ENCODE measurements around the gene FBXL15. TPM values are rescaled to one million over a fixed set of nuclear protein-coding genes. Genes with fewer than 3 reads are reported as not detected.

FBXL15 gene
- total and polyA plus RNA-seq, 9 of the 15 experiments (the other 6 are each of a cell fraction or from before 2014, with no cell fraction given) = 0.08 to 25.9 (median 3.5) TPM

DNA sequence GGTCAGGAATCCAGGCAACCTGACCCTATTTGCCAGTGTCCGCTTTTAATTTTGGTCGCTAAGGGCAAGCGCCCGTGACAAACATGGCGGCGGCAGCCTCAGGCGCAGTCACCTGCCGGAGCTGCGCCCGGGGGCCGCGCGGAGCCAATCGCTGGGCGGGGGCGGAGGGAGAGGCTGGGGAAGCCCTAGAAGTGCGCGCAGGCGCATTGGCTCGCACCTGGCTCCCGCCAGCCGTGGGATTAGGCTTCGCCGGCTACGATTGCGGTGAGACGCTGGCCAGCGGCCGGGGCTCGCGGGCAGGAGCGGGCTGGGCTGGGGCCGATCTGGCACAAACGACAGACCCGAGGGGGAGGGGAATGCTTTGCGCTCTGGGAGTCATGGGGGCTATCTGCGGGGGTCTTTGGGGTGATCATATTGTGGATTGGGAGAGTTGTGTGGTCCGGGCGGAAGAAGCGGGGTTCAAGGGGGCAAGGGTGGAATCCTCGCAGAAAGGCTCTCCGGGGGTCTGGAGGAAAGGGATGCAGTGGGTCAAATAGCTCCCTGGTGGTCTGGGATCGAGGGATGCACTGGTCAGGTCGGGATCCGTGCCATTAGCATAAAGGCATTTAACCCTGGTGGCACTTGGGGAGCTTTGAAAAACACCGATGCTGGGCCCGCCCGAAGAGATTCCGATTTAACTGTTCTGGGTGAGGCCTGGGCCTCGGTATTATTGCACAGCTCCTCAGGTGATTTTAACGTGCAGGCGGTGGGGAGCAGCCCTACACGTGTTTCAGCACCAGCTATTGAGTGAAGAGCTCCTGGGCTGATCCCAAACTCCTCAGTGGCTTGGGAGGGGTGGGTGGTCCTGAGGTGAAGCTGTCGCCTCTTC lies 40.8 kb downstream of the FBXL15 start (continued):
- TF ChIP-seq E2F6 (IDR thresholded peaks at IDR 0.05; ENCODE audit: borderline replicate concordance in 1 of 2, extremely low read depth in 1 of 2, insufficient read depth in 1 of 2, insufficient read length in 1 of 2, low read depth in 1 of 2, low read length in 1 of 2, poor library complexity in 1 of 2, severe bottlenecking in 1 of 2) (peak; percentile 86 to 96), ZNF174 (CRISPR knock-in tag; IDR thresholded peaks at IDR 0.05) (no peak), CBX5 (IDR thresholded peaks at IDR 0.05; ENCODE audit: borderline replicate concordance, low read depth) (no peak), GABPB2 (CRISPR knock-in tag; conservative IDR thresholded peaks at IDR 0.05) (no peak), ETV6 (IDR thresholded peaks at IDR 0.05; ENCODE audit: borderline replicate concordance in 1 of 2, low read depth in 2 of 2, low read length in 1 of 2) (no peak), ETV6 (CRISPR knock-in tag; IDR thresholded peaks at IDR 0.05; ENCODE audit: borderline replicate concordance) (no peak), CHAMP1 (IDR thresholded peaks at IDR 0.05) (no peak), E2F3 (CRISPR knock-in tag; IDR thresholded peaks at IDR 0.05) (no peak), SIN3A (IDR thresholded peaks at IDR 0.05; ENCODE audit: borderline replicate concordance in 2 of 2, control insufficient read depth in 1 of 2, low read depth in 2 of 2, low read length in 2 of 2) (peak in 1 of 2 experiments; percentile 81; a peak in 1 of 4 replicates), RBM22 (IDR thresholded peaks at IDR 0.05; ENCODE audit: low read depth, low read length, poor library complexity, severe bottlenecking) (no peak), TCF7L2 (IDR thresholded peaks at IDR 0.05; ENCODE audit: low read depth, low read length) (no peak), STAT5A (IDR thresholded peaks at IDR 0.05; ENCODE audit: borderline replicate concordance, low read length) (no peak), THRAP3 (IDR thresholded peaks at IDR 0.05; ENCODE audit: borderline replicate concordance) (no peak)
- TF ChIP-seq, protein P1, sequence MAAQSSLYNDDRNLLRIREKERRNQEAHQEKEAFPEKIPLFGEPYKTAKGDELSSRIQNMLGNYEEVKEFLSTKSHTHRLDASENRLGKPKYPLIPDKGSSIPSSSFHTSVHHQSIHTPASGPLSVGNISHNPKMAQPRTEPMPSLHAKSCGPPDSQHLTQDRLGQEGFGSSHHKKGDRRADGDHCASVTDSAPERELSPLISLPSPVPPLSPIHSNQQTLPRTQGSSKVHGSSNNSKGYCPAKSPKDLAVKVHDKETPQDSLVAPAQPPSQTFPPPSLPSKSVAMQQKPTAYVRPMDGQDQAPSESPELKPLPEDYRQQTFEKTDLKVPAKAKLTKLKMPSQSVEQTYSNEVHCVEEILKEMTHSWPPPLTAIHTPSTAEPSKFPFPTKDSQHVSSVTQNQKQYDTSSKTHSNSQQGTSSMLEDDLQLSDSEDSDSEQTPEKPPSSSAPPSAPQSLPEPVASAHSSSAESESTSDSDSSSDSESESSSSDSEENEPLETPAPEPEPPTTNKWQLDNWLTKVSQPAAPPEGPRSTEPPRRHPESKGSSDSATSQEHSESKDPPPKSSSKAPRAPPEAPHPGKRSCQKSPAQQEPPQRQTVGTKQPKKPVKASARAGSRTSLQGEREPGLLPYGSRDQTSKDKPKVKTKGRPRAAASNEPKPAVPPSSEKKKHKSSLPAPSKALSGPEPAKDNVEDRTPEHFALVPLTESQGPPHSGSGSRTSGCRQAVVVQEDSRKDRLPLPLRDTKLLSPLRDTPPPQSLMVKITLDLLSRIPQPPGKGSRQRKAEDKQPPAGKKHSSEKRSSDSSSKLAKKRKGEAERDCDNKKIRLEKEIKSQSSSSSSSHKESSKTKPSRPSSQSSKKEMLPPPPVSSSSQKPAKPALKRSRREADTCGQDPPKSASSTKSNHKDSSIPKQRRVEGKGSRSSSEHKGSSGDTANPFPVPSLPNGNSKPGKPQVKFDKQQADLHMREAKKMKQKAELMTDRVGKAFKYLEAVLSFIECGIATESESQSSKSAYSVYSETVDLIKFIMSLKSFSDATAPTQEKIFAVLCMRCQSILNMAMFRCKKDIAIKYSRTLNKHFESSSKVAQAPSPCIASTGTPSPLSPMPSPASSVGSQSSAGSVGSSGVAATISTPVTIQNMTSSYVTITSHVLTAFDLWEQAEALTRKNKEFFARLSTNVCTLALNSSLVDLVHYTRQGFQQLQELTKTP (IDR thresholded peaks at IDR 0.05; ENCODE audit: low read depth in 1 of 2, partially characterized antibody in 2 of 2) = no peak
- TF ChIP-seq, protein P2, sequence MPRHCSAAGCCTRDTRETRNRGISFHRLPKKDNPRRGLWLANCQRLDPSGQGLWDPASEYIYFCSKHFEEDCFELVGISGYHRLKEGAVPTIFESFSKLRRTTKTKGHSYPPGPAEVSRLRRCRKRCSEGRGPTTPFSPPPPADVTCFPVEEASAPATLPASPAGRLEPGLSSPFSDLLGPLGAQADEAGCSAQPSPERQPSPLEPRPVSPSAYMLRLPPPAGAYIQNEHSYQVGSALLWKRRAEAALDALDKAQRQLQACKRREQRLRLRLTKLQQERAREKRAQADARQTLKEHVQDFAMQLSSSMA (CRISPR knock-in tag; IDR thresholded peaks at IDR 0.05) = no peak
- TF ChIP-seq, protein P3, sequence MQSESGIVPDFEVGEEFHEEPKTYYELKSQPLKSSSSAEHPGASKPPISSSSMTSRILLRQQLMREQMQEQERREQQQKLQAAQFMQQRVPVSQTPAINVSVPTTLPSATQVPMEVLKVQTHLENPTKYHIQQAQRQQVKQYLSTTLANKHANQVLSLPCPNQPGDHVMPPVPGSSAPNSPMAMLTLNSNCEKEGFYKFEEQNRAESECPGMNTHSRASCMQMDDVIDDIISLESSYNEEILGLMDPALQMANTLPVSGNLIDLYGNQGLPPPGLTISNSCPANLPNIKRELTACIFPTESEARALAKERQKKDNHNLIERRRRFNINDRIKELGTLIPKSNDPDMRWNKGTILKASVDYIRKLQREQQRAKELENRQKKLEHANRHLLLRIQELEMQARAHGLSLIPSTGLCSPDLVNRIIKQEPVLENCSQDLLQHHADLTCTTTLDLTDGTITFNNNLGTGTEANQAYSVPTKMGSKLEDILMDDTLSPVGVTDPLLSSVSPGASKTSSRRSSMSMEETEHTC (IDR thresholded peaks at IDR 0.05) = peak; percentile 81
